Left renal cortex interstitium (tissue), 4 donors: ENCODE data around the gene WDR27. TPM values are rescaled to one million over a fixed set of nuclear protein-coding genes. Genes with fewer than 3 reads are reported as not detected.
A peak's percentile ranks its signal among the peaks of the same experiment; 100 is the strongest.
"Not testable (repeated sequence)": the region's sequence is repeated elsewhere in the genome, so short reads cannot be mapped to it uniquely, and the experiment has no call there.

Experiments
- DNase-seq, 4 donors: peaks; one replicate each; pipeline ENCODE4 v3.0.0-alpha.2; 2013; ENCODE audit warnings: low read depth in 4 of 4, low spot score in 2 of 4, missing footprints in 1 of 4
- polyA plus RNA-seq, 4 donors: library from polyadenylated mRNA; unstranded; fragments of 120-200 nt; gene quantifications; one replicate each; pipeline ENCODE4 v1.2.1, GENCODE V29; 2013; ENCODE audit not compliant: insufficient read length in 4 of 4

WDR27 gene
- polyA plus RNA-seq, 4 donors, result 30.8 to 112 (median 69.3) TPM

GRCh38 chr6:169714178-169714577 lies 12.3 kb upstream of the WDR27 start:
- no peak for DNase-seq

DNA sequence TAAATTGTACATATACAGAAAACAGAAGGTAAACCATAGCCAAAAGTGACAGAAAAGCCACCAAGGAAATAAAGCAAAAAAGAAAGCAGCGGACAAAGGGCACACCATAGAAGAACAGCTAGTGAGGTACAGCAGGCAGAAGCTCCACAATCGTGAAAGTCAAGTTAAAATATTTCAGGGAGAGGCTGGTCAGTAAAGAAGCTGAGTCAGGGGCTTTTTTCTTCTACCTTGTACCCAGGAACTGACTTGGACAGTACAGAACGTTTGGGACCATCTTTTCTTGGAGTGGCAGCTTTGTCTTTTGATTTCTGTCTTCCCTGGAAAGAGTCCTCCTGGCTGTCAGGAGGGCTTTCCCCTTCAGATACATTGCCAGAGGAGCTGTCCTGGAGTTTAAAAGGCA lies 8.2 kb upstream of the WDR27 start:
- no peak for DNase-seq

GRCh38 chr6:169709293-169709692 lies 7.5 kb upstream of the WDR27 start:
- DNase-seq, result no peak

DNA sequence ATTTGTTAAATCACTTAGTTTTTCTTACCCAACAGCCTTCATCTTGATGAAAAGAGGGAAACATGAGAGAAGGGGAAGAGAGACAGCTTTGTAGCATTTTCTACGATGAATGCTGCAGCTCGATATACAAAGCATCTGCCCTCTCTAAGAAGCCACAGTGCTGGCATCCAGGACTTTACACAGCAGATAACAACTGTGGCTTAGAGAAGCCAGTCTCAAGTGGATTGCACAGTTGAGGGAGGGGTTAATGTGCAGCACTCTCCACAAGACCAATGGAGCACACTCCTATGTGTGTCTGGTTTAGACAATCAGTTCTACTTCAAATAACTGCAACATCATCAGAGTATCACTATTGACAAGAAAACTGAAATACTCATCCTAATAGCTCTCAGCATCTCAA lies 5.9 kb upstream of the WDR27 start:
- no peak for DNase-seq

DNA sequence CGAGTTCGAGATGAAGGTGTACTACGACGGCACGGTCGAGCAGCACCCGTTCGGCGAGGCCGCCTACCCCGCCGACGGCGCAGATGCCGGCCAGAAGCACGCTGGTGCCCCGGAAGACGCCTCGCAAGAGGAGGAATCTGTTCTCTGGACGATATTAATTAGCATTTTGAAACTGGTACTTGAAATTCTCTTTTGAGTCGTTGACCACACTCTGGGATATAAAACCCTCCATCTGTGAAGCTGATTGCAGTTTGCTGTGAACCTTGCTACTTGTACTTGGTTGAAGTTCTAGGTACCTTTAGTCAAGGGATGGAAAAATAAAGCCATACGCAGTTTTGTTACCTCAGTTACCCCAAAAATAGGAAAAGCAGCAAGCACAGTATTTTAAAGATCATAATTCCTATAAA lies 1.0 kb upstream of the WDR27 start:
- DNase-seq, result no peak

DNA sequence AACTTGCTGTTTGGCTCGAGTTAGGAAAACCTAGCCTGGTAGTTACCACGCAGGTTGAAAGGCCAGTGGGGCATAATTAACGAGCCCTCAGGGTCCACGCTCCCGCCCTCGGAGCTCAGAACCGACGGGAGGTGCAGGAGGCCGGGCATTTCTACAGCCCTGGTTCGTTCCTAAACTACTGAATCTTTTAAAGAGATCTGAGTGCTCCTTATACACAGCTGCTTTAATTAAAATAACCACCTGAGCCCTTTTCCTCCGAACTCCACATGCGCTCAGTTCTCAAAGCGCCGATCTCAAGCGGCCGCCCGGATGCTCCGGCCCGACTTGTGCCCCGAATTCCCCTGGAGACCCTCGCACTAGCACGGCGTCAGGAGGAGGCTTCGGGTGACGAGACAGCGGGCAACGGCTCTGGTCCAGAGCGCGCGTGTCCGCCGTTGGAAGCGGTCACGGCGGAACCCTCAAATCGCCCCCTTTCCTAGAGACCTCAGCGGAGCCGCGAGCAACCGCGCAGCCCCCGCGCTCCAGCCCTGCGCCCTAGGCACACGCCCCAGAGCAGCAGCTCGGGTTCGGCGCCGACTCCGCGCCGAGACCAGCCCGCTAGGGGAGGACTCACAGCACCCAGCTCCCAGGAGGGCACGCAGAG lies 397 bp downstream of the WDR27 start:
- DNase-seq, result peak in 1 of 4 donors; percentile 59

DNA sequence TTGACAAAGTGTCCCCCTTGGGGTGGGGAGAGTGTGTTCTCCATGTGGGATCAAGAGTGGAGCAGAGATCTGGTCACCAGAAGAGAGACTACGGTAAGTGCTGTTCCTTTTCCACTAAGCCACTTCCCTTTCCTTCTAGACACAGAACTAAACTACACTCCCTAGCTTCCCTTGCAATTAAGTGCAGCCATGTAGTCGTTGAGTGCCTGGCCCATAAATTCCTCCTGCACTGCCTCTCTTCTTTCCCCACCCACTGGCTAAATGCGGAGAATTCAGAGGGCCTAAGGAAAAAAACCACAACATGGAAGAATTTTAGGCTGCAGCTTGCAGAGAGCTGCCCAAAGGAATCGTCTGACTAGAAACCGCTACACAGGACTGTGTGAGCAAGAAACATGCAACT lies 1.5 kb downstream of the WDR27 start:
- no peak for DNase-seq

- not testable (repeated sequence) for DNase-seq
Observed at GRCh38 chr6:169697115-169697514, 4.7 kb downstream of the WDR27 start.

DNA sequence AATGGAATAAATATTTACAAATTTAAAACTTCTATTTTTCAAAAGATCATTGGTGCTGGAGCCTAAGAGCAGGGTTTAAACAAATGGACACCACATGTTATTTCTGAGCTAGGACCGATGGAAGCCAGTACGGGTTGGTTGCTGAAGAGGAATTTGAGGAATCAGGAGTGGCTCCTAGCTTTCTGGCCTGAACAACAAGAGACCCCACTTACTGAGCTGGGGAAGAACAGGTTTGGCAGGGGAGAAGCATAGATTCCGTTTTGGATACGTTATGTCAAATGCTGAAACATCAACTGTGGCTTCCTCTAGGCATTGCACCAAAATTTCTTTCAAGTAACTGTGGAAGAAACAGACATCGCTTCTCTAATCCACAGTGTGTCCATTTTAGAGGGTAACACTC lies 6.7 kb downstream of the WDR27 start:
- DNase-seq, result no peak

DNA sequence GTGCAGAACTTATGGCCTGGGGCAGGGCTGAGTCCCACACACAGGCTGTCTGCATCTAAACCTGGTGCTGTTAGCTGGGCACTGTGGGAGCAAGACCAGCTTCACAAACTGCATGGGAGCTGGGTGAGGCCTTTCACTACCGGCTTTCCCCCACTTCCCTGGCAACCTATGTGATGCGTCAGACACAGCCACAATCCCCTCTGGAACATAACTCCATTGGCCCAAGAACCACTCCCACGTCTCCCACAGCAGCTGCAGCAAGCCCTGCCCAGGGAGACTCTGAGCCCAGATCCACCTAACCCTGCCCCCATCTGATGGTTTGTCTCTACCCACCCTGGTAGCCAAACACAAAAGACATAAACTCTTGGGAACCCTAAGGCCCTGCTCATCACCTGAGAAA lies 9.3 kb downstream of the WDR27 start:
- no peak for DNase-seq

GRCh38 chr6:169691260-169691659 lies 10.6 kb downstream of the WDR27 start:
- no peak for DNase-seq

DNA sequence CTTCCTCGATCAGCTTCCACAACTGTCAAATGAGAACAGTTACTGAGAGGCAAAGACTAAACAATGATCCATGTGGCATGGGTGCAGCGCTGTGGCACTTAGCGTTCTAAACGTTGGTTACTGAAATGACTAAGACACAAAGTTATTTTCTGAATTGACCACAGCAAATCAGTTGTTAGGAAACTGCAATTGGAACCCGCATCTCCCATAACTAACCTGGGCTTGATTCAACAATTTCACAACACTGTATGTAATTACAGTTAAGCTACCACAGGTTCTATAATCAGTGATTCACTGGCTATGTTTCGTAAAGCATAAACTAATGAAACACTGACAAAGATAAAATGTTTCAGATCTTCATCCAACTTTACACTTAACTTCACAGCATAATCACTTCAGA lies 12.5 kb downstream of the WDR27 start:
- no peak for DNase-seq

GRCh38 chr6:169685860-169686259 lies 16.0 kb downstream of the WDR27 start:
- DNase-seq, result no peak

- DNase-seq, result no peak
Observed at GRCh38 chr6:169684056-169684455, 17.8 kb downstream of the WDR27 start.

- DNase-seq, result no peak
Observed at GRCh38 chr6:169678342-169678741, 23.5 kb downstream of the WDR27 start.

- no peak for DNase-seq
Observed at GRCh38 chr6:169677096-169677495, 24.7 kb downstream of the WDR27 start.

- no peak for DNase-seq
Observed at GRCh38 chr6:169675011-169675410, 26.8 kb downstream of the WDR27 start.

DNA sequence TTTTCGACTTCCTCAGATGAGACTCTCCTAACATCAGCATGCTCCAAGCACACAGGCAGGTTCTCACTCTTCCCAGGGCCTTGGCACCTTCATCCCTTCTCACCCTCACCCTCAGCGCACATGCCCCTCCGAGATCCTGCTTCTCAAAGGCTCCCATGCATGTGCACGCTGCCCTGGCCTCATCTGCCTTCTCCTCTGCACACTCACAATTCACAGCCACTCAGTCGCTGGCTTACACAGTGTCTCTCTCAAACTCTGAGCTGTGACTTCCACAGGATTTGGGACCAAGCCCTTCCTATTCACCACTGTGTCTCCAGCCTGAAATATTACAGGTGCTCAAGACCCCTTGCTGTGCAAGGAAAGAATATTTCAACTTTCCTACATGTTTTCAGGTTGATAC lies 30.3 kb downstream of the WDR27 start:
- no peak for DNase-seq

DNA sequence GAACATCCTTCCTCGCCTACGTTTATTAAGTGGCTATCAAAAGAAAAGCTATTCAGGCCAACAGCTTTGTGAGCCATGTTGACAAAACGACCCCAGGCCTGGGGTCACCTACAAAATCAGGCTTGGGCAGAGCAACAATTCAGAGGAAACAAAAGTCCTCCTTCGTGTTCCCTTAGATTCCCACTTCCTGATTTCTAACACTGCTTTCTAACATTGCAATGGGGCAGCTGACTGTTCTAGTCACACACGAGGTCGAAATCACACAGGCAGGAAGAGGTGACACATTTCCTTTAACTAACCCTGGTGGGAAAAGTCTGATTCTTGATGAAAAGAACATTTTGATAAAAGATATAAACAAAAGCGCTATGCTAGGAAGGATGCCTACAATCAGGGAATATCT lies 31.9 kb downstream of the WDR27 start:
- no peak for DNase-seq

GRCh38 chr6:169669147-169669546 lies 32.7 kb downstream of the WDR27 start:
- no peak for DNase-seq

GRCh38 chr6:169668203-169668847 lies 33.5 kb downstream of the WDR27 start:
- DNase-seq, result no peak

DNA sequence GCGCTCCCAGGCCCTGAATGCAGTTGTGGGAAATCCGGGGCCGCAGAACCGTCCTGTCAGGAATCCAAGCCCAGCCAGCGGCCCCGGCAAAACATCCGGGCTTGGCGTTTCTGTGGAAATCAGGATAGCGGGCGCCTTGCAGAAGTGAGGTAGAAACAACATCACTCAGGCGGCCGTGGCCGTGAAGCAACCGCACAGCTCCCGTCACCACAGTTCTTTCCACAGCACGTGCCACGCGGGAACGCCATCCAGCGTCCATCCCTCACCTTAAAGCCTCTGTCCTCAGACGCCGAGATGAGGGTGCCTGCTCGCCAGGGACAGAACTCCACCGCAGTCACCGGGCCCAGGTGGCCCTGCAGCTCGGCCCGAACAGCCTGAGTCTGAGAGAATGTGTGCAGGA lies 34.1 kb downstream of the WDR27 start:
- no peak for DNase-seq

DNA sequence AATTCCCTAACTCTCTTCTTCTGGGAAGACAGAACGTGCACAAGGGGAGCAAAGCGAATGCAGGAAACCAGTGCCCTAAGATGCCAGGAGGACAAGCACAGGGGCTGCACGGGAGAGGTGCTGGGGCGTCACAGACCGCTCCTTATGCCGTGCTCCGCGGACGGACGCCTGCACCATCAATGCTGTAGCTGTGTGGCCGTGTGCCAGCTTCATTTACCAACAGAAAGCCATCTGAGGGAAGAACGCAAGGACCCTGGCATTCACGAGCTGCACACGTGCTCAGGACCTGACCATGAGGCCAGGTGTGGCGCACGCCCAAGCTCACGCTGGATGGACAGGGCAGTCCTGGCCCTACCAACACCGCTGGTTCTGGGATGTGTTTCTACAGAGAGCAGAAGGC lies 35.4 kb downstream of the WDR27 start:
- DNase-seq, result no peak
